22Rv1 (cell line): ENCODE results near the gene TLR5.

Experiments
- H3K27ac ChIP-seq: fragments of 450-650 bp; 2 replicates; pipeline ENCODE4 v1.5.1; 2017
- CTCF ChIP-seq: fragments of 450-650 bp; IDR thresholded peaks from 2 replicates; pipeline ENCODE4 v1.5.1; 2017; ENCODE audit warnings: mild to moderate bottlenecking
- ZFX ChIP-seq: fragments of 450-650 bp; IDR thresholded peaks from 2 replicates; pipeline ENCODE4 v1.6.1; 2017; ENCODE audit warnings: antibody characterized with exemption, borderline replicate concordance

TLR5 gene

GRCh38 chr1:223147409-223147808 lies 4.4 kb upstream of the TLR5 start:
- TF ChIP-seq ZFX (no peak), CTCF (no peak)
- no peak overlapping the region for H3K27ac ChIP-seq

GRCh38 chr1:223146745-223147144 lies 3.7 kb upstream of the TLR5 start:
- TF ChIP-seq CTCF (no peak), ZFX (no peak)
- H3K27ac ChIP-seq = no peak overlapping the region

GRCh38 chr1:223144914-223145313 lies 1.9 kb upstream of the TLR5 start:
- no peak for TF ChIP-seq ZFX
- no peak for TF ChIP-seq CTCF
- no peak overlapping the region for H3K27ac ChIP-seq

- H3K27ac ChIP-seq = no peak overlapping the region
- TF ChIP-seq ZFX = no peak
- TF ChIP-seq CTCF = no peak
Observed at GRCh38 chr1:223144431-223144830, 1.4 kb upstream of the TLR5 start.

GRCh38 chr1:223143537-223144248 lies 645 bp upstream of the TLR5 start:
- TF ChIP-seq ZFX = no peak
- TF ChIP-seq CTCF = no peak
- H3K27ac ChIP-seq = 0 out of 2 replicates have a peak overlapping the region, but pooled peaks have one; percentile 37

GRCh38 chr1:223142269-223142668 lies 779 bp downstream of the TLR5 start:
- TF ChIP-seq ZFX = no peak
- TF ChIP-seq CTCF = no peak
- H3K27ac ChIP-seq = peak overlapping the region; percentile 37; the same call in 1 of the 2 replicates

GRCh38 chr1:223140611-223141405 lies 2.2 kb downstream of the TLR5 start:
- no peak overlapping the region for H3K27ac ChIP-seq
- TF ChIP-seq CTCF (no peak), ZFX (no peak)
